ENCODE measurements around the gene SOX13.

Gene SOX13

DNA sequence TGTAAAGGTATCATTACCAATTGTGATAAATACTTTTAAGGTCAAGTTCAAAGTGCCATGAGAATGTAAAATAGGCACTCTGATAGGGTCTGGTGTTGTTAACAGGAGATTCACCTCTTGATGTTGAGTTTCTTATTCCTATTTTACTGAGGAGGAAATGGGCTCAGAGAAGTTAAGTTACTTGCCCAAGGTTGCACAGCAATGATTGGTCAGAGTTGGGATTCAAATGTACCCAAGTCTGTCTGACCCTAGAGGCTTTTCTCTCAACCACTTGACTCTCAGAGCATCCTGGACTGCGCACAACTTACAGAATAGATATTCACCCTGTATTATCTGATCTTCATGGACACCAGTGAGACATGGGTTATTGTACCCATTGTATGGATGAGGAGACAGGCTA, 33.9 kb downstream of the SOX13 start:
- DNase-seq (ENCODE audit: low read depth in 2 of 2), result no peak

DNA sequence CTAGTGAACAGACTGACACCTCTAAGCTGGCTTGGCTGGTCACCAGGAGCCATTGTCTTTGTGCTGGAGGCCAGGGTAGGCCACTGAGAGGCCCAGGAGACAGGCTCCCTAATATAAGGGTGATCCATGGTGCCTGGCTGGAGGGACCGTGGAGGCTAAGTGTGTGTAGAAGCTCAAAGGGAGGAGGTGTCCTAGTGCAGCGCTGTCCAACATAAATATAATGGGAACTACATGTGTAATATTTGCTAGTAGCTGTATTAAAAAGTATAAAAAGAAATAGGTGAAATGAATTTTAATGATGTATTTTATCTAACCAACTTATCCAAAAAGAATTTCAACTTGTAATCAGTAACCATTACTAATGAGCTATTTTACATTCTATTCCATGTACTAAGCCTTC, 35.0 kb downstream of the SOX13 start:
- DNase-seq (ENCODE audit: low read depth in 2 of 2), result no peak

DNA sequence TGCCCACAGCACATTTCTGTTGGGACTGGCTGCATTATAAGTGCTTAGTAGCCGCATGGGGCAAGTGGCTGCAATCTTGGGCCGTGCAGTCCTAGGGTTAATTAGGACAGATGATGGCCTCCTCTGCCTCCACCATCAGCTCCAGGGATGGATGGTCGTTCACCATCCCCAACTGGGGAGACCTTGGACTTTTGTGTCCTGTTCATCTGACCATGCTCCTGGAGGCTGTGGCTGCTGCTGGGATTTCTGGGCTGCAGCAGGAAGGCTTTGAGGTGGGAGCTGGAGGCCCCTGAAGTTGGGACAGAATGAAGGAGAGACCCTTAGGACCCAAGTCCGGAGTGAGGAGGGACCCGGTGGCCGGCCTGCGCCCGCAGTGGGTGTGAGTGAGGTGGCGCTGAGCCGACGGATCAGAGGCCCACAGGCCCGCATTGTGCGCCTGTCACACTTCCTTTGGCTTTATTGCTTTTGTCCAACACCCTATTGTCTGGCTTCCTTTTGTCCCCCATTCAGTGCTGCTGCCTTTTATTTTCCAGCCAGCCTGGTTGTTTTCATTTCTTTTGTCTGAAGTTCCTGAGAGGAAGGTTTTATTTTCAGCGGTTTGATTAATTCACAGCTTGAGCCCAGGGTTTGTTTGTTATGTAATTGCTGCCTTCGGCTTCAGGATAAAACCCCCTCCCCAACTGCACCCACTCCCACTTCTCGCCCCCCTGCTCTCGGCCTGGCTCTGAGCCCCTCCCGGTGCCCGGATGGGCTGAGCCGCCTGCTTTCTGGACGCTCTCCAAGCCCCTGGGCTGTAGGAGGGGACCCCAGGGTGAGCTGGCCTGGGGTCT, 35.6 kb downstream of the SOX13 start:
- DNase-seq (ENCODE audit: low read depth in 2 of 2), result no peak

DNA sequence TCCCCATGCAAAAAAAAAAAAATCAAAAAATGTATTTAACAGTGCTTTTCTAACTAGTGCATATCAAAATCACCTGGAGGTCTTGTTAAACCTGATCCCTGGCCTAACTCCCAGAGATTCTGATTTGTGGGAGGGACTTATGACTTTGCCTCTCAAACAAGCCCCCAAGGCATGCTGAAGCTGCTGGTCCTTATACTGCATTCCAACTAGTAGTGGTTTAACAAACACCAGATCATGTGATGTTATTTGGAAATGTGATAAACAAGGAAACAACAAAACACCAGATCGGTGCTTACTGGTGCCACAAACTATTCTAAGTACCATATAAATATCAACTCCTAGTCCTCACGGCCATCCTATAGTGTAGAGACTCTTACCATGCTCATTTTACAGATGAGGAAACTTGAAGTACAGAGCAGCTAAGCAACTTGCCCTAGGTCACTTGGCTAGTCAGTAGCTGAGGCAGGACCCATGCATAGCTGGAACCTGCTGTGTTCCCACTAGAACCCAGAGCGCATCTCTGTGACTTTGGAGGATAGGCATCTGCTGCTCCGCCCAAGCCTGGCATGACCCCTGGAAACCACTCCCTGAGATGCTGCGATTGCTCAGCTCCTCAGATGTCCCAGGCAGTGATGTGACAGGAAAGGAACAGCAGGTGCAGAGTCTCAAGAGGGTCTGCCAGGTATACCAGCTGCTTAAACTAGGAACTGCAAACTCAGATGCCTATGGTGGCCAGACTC, 38.1 kb downstream of the SOX13 start:
- no peak for DNase-seq (ENCODE audit: low read depth in 2 of 2)

DNA sequence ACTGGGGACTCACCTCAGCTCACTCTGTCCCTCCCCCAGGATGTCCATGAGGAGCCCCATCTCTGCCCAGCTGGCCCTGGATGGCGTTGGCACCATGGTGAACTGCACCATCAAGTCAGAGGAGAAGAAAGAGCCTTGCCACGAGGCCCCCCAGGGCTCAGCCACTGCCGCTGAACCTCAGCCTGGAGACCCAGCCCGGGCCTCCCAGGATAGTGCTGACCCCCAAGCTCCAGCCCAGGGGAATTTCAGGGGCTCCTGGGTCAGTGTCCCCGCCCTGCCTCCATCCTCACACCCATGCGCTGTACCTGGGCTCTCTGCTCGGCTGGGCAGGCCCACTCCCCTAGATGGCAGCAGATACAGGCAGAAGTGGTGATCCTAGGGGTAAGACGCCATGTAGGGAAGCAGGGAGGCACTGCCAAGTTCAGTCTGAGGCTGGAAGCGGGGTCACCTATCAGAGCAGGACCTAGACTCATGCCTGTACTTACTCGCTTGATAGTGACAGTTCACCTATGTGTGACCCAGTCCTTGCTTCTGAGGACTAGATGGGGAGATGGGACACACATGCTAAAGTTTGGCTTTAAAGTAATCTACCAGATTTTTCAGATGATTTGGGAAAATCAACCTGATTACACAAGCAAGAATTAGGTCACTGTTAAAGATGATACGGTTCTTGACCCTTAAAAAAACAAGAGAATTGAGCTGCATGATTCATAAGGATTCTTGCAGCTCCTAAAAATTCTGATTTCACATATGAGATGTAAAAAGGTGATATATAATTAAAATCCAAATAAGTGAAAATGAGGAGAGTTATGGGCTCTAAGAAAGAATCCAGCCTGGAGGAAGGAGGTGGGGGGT, 40.2 kb downstream of the SOX13 start:
- no peak for DNase-seq (ENCODE audit: low read depth in 2 of 2)

DNA sequence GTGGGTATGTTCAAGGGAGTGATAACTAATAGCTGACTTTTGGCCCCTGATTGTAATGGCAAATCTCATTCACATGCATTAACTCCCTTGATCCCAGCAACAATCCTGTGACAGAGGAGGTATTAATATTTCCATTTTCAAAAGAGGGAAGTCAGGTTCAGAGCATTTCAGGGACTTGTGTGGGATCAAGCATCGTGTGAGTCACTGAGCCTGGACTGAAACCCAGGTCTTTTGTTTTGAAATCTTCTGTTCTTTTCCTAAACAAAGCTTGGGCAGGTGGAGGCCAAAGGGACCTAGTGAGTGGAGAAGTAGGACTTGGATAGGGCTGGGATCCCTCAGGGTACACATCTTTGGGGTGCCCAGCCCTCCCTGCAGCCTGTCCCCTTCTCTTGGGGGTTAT, 41.0 kb downstream of the SOX13 start:
- DNase-seq (ENCODE audit: low read depth in 2 of 2), result no peak

DNA sequence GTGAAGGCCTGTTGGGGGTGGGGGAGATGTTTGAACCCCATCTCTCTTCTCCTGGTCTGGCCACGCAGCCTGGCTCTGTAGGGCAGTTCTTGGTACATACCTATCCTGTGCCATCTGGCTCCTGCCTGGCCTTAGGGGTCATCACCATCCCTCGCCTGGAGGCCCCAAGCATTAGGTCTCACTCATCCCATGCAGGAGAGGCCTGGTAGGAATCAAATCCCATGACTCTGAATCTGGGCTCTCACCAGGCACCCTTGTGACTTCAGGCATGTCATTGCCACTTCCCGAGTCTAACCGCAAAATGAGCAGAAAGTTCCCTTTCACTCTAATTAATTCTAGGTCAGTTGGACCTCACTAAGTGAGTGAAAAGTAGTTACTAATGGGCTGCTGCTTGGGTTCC, 41.7 kb downstream of the SOX13 start:
- DNase-seq (ENCODE audit: low read depth in 2 of 2), result no peak

DNA sequence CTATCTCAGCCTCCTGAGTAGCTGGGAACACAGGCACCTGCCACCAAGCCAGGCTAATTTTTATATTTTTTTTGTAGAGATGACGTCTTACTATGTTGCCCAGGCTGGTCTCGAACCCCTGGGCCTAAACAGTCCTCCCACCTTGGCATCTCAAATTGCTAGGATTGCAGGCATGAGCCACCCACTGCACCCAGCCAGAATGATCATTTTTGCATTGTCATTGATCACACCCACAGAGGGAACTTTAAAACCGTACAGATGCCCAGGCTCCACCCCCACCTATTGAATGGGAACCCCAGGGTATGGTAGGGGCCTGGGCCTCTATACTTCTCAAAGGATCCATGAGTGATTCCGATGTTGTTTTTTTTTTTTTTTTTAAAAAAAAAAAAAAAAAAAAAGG, 42.2 kb downstream of the SOX13 start:
- DNase-seq (ENCODE audit: low read depth in 2 of 2), result no peak

DNA sequence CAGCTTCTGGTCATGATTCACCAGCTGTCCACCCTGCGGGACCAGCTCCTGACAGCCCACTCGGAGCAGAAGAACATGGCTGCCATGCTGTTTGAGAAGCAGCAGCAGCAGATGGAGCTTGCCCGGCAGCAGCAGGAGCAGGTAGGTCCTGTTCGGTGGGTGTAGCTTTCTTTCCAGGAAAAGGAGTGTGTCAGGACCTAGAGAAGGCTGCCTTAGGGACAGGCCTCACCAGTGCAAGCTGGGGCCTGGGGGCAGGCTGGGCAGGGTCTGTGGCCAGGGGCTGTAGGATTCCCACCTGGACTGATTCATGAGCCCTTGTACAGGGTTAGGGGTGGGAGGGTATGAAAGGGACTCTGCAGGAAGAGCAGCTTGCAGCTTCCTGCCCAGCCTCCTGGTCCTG, 43.6 kb downstream of the SOX13 start:
- DNase-seq (ENCODE audit: low read depth in 2 of 2), result no peak

DNA sequence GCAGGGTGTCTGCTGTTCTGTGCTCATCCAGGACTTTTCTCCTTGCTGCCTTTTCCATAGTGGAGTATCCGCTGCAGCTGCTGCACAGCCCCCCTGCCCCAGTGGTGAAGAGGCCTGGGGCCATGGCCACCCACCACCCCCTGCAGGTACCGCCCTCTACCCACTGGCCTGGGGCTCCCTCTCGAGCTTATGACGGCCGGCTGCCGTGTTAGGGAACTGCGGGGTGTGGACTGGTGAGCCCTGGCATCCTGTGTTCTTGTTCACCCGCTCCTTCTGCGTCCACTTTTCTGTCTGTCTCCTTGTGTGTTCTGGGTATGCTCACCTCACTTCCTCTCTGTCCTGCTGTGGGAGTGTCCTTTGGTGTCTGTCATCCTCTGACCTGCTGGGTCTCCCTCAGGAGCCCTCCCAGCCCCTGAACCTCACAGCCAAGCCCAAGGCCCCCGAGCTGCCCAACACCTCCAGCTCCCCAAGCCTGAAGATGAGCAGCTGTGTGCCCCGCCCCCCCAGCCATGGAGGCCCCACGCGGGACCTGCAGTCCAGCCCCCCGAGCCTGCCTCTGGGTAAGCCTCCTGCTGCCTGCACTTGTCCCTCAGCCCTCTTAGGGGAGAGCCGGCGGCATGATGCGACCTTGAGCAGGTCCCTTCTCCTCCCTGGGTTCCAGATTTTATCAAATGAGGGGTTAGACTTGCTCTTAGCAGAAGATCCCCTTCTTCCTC, 49.1 kb downstream of the SOX13 start:
- no peak for DNase-seq (ENCODE audit: low read depth in 2 of 2)

DNA sequence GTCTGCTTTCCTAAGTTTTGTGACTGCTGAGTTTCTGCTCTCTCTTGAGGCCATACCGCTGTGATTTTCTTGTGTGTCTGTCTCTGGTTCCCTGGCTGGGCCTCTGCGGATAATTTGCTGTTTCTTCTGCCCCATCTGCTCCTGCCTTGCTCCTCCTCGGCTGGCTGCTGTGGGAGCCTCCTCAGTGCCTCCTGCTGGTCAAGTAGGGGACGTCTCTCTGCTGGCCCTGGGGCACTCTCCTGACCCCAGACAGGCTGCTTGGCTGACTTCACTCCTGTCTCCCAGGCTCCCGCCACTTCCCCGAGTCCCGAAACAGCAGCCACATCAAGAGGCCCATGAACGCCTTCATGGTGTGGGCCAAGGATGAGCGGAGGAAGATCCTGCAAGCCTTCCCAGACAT, 50.5 kb downstream of the SOX13 start:
- DNase-seq (ENCODE audit: low read depth in 2 of 2), result no peak

DNA sequence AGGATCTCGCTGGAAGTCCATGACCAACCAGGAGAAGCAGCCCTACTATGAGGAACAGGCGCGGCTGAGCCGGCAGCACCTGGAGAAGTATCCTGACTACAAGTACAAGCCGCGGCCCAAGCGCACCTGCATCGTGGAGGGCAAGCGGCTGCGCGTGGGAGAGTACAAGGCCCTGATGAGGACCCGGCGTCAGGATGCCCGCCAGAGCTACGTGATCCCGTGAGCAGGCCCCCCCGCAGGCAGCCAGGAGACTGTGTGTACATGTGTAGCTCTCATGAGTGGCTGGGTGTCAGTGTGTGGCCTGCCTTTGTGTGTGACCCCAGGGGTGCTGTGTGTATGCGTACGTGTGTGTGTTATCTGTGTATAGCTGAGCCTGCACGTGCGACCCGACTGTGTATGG, 51.7 kb downstream of the SOX13 start:
- DNase-seq (ENCODE audit: low read depth in 2 of 2), result no peak

DNA sequence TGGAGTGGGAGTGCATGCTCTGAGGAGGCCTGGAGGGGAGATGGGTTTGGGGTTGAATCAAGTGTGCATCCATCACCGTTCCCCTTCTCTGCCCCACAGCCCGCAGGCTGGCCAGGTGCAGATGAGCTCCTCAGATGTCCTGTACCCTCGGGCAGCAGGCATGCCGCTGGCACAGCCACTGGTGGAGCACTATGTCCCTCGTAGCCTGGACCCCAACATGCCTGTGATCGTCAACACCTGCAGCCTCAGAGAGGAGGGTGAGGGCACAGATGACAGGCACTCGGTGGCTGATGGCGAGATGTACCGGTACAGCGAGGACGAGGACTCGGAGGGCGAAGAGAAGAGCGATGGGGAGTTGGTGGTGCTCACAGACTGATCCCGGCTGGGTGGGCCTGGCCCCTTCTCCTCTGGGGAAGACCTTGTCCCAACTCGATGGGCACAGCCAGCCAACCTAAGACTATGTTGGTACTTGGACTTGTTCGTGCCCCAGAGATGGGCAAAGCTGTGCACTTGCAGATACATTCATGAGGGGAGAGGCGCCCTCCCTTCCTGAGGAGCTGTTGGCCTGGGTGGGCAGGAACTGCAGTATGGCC, 52.9 kb downstream of the SOX13 start:
- no peak for DNase-seq (ENCODE audit: low read depth in 2 of 2)

DNA sequence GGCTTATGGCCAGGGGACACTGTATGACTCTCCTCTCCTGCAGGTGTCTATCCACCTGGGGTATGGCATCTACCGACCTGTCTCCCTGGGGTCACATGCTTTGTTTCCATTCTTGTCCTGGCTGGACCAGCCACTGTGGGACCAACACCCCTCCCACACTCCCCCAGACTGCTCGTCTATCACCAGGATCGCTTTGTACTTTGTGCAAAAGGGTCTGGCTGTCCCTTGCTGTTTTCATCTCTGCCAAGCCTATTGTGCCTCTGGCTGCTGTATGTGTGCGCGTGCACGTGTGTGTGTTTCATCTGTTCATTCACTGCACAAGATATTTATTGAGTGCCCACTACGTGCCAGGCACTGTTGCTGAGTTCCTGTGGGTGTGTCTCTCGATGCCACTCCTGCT, 53.5 kb downstream of the SOX13 start:
- no peak for DNase-seq (ENCODE audit: low read depth in 2 of 2)

DNA sequence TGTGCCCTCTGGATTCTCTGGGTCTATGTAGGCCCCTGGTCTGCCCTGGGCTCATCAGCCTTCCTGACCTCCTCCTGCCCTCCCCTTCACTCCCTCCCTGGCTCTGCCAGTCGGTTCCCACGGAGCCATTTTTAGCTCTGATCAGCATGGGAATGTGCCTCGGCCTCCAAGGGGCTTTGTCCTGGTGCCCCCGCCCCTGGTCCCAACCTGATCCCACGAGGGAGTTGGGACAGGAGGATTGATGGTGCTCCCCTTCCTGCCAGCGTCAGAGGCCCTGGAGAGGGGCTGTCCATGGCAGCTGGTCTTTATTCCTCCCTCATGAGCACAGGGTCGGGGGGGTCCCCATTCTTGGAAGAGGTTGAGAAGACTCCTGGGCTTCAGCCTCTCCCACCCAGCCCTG, 54.0 kb downstream of the SOX13 start:
- DNase-seq (ENCODE audit: low read depth in 2 of 2), result no peak

DNA sequence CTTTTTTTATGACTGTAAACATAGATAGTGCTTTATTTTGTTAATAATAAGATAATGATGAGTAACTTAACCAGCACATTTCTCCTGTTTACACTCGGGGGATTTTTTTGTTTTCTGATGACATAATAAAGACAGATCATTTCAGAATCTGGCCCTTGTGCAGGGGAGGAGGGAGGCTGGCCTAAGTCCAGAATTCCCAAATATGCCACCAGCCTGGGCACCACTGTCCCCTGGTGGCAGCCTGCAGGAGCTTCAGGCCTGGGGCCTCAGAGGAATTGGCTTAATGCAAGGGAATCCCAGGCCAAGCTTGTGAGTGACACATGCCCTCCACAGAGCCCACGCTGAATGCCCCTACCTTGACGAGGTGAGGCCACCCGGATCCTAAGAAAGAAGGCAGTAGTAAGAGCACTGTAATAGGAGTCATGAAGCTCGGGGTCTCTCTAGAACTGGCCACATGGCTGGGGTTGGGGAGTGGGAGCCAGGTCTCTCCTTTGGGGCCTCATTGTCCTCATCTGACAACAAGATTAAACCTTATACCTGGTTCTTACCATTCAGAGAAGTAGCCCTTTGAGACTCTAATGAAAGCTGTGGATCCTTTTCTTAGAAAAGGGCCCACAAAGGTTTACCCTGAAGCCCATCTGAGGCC, 54.8 kb downstream of the SOX13 start:
- no peak for DNase-seq (ENCODE audit: low read depth in 2 of 2)

DNA sequence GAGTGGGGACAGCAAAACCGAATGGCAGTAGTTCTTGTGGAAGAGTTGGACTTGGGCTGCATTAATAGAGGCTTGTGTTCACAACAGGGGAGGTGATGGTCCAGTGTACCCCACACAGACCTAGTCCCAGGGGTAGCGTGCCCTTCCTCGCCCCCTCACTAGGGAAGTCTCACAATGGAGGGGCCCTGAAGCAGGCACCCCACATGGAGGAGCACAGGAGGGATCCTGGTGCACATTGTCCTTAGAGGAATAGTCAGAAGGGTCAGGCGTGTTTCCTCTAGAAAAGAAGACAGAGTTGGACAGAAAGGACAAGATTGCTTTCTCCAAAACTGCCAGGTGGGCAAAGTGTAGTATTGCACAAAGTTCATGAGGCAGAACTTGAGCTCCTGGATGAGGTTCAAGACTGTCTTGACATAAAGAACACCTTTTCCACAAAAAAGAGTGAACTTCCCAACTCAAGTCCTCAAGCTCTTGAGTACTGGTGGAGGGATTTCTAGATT, 55.6 kb downstream of the SOX13 start:
- DNase-seq (ENCODE audit: low read depth in 2 of 2), result no peak

DNA sequence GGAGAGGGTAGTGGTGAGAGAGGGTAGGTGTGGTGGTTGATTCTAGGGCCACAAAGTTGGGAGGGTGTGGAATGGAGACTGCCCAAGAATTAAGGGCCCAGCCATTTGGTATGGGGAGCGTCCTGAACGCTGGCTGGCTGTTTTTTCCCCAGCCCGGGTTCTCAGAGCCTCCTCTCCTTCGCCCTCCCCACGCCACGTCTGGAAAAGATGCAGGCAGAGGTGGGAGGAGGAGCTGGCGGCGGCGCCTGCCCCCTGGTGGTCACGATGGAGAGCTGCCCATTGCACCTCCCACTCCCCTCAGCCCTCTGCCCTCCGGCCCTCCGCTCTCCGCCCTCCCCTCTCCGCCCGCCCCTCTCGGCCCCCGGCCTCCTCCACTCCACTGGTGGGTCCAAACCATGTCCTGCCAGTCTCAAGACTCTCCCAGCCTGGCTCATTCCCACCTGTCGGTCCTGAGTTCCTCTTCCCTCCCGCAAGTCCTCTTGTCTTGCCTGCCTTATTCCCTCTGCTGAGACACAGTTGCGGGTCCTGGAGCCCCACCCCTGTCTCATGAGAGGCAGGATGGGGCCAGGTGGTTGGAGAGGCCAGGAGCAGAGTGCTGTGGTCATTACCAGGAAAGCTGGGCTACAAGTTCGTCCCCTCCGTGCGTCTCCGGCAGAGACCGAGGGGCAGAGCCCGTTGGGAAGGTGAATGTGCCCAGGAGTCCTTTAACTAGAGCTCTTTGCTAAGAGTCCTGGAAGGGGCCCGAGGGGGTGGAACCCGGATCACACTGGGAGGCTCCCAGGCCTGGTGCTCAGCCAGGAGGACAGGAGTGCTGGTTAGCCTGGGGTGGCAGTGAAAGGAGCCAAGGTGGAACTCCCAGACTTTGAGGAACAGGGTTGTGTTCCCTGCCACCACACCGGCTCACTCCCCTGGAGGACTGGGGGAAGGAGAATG, 56.3 kb downstream of the SOX13 start:
- DNase-seq (ENCODE audit: low read depth in 2 of 2), result peak in 1 of 2 donors; percentile 45

DNA sequence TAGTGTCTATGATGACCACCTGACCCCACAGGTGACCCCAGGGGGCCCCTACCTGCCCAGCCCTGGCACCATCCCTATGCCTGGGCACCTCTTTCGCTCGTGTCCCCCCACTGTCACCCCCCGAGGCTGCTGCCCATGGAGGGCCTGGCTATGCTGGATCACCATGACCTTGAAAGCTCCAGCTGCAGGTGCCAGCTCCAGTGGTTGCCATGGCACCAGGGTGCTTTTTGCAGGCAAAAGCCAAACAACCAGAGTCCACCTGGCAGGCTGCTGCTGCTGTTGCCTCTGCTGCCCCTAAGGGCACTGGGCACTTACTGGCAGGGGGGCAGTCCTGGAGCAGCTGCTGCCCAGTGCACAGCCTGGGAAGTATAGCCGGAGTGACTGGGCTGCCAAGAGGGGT, 57.3 kb downstream of the SOX13 start:
- DNase-seq (ENCODE audit: low read depth in 2 of 2), result no peak
